NCI-H524 (cell line): ENCODE measurements around the gene ULK1.
"Not testable (repeated sequence)": the region's sequence is repeated elsewhere in the genome, so short reads cannot be mapped to it uniquely, and the experiment has no call there.

Experiments used
- DNase-seq, 2 experiments: peaks; one replicate each; lab custom pipeline; 2025; lab: John Stamatoyannopoulos, UW

The ULK1 gene

DNA sequence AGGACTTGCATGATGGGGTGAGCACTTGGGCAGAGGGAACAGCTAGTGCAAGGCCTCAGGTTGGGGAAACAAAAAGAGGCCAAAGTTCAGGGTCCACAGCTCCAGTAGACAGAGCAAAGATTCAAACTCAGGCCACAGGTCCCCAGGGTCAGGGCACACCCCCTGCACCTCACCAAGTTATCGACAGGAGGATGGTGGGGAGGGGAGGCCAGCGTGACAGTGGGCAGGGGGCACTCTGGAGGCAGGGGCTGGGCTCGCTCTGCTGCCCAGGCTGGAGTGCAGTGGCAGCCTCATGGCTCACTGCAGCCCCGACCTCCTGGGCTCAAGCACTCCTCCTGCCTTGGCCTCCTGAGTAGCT, 32.4 kb upstream of the ULK1 start:
- no peak for DNase-seq

DNA sequence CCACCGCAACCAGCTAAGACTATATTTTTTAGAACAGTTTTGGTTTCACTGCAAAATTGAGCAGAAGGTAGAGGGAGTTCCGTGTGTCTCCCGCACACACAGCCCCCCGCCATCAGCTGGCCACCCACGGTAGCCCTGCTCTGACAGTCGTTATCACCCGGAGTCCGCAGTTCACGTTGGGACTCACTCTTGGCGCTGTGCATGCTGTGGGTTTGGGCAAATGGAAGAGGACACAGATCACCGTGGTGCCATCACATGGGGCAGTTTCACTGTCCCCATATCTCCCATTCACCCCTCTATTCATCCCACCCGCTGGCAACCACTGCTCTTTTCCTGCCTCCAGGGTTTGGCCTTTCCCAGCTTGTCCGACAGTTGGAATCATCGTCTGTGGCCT, 31.8 kb upstream of the ULK1 start:
- no peak for DNase-seq

DNA sequence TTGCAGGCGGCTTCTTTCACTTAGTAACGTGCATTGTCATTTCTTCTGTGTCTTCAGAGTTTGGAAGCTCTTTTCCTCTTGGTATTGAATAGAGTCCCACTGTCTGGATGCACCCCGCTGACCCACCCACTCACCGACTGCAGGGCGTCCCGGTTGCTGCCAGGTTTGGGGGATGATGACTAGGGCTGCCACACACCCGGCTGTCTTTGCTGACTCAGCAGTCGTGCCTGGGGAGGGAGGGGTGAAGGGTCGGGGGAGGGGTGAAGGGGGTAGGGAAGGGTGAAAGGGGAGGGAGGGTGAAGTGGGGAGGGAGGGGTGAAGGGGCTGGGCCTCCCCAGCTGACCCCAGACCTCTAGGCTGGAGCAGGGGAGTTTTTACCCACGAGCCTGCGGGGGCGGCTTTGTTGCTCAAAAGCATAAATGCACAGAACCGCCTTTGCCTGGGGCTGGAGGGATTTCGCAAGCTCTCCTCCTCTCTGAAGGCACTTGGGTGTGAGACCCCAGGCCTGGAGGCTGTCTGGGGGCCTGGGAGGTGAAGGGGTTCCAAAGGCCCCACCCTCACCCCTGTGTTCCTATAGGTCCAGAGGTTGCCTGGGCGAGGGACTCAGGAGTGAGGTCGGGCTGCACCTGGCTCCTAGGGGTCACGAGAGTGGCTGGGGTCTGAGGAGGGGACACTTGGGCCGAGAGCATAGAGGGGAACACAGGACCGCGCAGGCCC, 31.3 kb upstream of the ULK1 start:
- DNase-seq: no peak

DNA sequence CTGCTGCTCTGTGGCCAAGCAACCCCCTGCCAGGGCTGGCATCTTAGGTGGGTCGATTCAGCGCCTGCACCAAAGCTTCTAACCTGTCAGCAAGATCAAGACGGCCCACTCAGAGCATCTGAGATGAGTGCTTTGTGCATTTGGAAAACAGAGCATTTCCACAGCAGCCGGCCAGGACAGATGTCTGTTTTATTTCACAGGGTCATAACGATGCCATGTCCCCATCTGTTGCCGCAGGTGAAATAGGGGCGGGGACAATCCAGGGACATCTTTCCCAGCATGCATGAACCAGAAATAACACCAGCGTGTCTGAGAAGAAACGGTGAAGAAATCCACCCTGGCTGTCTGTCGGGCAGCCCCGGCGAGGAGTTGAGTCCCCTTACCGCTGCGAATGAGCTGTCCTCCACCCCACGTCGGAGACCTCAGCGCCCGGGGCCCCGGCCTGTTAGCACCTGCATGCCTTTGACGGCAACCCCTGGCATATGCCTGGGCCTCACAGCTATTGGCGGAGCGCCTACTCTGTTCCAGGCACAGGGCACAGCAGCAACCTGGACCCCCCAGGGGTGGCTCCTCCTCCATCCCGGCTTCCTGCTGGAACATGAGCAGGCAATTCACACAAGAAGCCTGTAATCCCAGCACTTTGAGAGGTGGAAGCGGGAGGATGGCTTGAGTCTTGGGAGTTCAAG, 30.6 kb upstream of the ULK1 start:
- DNase-seq: peak; percentile 89 to 92

DNA sequence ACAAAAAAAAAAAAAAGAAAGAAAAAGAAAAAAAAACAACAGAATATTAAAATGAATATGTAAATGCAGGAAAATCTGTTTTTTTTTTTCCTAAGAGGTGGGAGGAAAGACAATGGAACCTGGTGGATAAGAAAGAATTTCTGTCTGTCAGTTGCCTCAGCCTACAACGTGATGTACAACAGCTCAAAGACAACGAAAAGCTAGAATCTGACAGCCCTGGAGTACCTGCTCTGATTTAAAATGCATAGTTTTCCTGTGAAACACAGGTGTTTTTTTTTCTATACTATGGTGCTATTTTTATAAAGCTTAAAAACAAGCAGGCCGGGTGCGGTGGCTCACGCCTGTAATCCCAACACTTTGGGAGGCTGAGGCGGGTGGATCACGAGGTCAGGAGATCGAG, 30.0 kb upstream of the ULK1 start:
- no peak for DNase-seq

DNA sequence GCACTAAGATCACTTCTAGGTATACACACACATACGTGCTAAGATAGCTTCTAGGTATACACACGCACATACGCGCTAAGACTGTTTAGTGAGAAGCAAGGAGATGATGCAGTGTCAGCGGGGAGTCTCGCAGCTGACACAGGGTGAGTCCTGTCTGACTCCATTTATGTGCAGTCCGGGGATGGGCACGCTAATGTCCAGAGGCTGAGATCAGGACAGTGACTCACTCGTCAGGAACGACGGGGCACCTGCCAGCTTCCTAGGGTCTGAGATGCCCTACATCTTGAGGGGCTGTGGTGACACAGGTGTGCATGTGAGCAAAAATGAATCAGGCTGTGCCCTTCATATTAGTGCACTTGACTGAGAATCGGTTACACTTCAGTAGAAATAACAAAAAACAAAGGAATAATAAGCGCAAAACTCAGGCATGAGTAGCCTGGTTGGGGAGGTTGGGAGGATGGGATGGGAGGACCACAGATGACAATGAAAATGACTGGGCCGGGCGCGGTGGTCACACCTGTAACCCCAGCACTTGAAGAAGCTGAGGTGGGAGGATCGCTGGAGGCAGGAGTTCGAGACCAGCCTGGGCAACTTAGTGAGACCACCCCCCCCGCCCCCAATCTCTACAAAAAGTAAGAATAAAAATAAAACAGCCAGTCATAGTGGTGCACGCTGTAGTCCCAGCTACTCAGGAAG, 29.1 kb upstream of the ULK1 start:
- no peak for DNase-seq

DNA sequence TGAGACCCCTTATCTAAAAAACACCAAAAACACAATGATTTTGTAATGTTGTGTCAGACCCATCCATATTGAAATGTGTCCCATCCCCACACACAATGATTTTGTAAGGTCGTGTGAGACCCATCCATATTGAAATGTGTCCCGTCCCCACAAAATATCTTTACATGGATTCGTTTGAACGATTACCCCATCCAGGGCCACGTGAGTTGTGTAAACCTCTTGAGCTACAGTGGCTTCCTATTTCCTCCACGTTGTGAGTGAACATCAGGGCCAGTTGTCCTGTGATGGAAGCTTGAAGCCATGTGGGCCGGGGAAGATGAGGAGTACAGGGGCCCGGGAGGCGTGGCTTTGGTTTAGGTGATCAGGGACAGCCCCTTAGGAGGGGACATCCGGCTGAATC, 27.0 kb upstream of the ULK1 start:
- no peak for DNase-seq

DNA sequence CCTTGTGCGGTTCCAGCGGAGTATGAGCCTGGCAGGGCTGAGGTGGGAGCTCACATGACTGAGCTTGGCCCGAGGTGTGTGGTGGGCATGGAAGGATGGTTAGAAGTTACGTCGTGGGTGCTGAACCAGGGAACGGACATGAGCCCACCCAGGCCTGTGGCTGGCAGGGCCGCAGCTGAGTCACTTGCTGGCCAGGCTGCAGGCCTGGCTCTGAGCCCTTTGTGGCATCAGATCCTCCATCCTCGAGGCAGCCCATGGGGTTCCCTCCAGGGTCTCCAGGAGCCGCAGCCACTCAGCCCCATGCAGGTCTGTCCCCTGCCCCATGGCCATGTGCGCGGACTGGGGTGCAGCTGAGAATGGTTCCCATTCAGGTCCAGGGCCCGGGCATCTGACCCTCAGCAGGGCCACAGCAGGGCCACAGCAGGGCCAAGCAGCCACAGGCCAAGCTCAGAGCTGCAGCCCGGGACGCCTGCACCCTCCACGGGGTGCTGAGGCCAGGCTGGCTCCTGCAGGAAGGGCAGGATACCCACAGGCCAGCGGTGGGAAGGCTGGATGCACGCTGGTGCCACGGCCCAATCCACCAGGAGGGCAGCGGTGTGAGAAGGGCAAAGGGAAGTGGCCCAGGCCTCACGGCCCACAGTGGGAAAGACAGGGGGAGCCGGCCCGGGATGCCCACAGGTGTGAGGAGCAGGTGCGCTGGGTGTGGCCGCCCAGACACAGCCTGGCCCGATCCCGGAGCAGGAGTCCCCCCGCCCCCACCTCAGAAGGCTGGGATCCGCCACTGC, 26.3 kb upstream of the ULK1 start:
- no peak for DNase-seq

DNA sequence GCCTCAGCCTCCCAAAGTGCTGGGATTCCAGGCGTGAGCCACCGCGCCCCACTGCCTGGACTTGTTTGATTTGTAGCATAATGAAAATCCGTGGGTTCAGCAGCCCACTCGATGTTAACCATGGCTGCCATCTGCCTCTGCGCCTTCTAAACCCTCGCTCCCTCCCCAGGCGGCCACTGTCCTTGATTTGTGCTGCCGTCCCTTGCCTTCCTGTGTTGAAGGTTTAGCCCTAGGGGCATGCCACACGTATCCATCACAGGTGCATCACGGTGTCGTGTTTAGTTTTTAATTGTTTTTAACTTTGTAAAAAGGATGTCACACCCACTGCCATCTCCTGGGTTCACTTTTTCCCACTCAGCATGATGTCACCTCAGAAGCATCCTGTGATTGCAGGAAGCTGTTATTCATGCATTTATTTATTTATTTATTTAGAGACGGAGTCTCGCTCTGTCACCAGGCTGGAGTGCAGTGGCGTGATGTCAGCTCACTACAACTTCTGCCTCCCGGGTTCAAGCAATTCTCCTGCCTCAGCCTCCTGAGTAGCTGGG, 24.5 kb upstream of the ULK1 start:
- no peak for DNase-seq

DNA sequence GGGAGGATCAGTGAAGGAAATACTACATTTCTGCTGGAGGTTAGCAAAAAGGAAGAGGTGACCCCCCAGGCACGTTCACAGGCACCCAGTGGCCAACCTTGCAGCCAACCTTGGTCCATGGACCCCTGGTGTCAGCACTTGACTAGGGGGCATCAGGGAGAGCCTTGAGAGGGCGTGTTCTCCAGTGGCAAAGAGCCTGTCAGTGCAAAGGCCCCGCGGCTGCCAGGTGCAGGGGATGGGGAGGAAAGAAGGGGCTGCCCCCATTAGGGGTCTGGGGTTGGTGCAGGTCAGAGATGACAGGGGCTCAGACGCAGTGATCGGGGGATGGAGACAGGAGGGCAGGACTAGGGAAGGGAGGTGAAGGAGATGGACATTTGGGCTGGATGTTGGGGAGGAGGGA, 22.7 kb upstream of the ULK1 start:
- no peak for DNase-seq

DNA sequence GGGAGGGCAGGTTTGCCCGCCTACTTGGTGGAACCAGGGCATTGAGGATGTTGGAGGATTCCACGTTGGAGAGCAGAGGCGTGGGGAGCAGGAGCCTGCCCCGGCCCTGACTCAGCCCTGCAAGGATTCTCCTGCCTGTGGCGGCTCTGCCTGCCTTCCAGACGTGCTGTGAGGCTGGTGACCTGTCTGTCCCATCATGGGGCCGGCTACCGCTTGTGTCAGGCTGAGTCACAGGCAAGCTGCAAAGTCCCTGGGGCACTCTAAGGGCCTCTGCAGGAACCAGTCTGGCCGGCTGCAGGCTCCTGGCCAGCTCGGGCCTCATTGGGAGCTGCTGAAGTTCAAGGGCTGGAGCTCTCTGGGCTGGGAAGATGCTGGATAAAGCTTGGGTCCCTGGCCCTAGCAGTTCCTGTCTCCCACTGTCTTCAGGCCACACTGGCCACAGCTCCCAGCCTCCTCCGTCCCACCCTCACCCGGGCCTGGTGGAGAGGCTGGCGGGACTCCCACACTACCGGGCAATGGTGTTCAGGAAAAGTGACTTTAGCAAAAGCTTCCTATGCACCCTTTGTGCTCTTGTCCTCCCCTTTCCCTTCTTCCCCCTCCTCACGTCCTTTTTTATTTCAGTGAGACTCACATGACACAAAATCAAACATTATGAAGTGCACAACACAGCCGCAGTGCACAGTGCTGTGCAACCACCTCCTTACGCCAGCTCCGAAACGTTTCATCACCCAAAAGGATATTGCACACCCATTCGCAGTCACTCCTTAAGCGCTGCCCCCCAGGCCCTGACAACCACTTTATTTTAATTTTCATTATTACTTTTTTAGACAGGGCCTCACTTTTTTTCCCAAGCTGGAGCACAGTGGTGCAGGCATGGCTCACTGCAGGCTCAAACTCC, 22.0 kb upstream of the ULK1 start:
- DNase-seq: no peak

DNA sequence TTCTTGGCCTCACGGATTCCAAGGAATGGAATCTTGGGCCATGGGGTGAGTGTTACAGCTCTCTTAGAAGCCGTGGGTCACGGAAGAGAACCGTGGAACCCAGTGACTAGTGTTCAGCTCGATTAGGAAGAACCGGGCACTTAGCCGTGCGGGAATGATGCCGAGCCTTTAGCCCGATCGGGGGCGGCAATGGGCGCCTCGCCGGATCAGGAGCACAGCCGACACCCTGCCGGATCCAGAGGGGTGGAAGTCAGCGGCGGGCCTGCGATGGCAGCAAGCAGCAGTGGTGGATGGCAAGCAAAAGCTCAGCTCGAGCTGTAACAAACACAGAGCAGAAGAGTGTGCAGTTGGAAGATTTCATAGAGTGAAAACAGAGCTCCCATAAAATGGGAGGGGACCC, 21.1 kb upstream of the ULK1 start:
- DNase-seq: no peak

DNA sequence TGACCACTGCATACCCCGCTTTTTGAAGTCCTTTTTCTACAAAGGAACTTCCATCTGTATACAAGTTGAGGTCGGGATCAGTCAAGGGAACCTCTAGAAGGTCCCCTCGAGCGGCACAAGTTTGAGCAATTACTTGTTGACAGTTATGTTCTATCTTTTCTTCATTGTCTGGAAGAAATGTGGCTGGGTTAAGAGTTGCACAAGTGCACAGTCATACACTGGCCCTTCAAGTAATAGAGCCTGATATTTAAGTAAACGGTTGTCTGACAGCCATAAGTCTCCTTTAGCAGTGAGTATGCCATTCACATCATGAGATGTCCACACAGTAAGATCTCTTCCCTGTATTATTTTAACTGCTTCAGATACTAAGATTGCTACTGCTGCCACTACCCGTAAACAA, 19.4 kb upstream of the ULK1 start:
- not testable (repeated sequence) for DNase-seq

DNA sequence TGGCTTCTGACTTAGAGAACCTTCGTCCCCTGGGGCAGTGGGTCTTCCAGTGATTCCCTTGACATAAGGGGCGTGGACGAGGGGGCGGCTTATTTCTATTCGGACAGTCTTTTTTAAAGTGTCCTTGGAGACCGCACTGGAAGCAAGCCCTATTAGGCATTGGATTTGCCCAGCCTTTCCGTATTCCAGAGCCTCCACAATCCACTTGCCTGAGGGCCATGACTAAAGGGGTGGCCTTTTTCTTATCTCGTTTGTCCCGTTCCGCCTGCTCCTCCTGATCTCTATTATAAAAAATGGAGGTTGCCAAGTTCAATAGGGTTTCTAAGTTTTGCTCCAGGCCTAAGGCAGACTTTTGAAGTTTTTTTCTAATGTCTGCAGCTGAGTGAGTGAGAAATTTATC, 17.2 kb upstream of the ULK1 start:
- not testable (repeated sequence) for DNase-seq

DNA sequence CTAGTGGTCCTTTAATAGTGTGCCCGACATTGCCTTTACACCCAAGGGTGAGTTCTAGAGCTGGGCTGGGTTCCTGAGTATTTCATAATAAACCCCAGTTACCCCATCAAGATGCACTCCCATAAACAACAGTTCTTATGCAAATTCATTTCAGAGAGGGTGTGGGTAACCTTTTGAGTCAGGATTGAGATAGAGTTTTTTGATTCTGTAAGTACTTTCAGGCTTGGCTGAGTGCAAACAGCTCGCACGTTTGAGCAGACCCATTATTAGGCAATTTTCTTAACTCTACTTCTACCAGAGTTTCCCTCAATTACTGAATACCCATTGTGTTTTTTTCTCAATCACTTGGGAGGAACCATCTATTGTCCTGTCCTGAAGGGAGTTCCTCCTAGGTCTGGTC, 16.0 kb upstream of the ULK1 start:
- not testable (repeated sequence) for DNase-seq

DNA sequence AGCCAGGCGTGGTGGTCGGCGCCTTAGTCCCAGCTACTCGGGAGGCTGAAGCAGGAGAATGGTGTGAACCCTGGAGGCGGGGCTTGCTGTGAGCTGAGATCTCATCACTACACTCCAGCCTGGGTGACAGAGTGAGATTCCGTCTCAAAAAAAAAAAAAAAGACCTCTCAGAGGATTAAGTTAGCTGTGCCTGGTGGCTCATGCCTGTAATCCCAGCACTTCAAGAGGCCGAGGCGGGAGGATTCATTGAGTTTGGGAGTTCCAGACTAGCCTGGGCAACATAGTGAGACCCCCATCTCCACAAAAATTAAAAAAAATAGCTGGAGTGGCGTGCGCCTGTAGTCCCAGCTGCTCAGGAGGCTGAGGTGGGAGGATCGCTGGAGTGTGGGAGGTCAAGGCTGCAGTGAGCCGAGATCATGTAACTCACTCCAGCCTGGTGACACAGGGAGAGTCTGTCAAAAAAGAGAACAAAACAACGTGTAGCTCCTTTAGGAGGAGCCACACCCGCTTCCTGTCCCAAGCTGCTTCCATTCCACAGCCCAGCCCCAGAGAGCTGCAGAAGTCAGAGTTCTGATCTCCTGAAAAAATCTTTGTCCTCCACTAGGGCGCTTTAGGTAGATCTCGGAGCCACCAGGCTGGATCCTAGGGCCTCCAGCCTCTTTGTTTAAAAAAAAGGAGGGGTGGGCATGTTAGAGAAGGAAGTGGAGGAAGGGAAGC, 11.5 kb upstream of the ULK1 start:
- no peak for DNase-seq

DNA sequence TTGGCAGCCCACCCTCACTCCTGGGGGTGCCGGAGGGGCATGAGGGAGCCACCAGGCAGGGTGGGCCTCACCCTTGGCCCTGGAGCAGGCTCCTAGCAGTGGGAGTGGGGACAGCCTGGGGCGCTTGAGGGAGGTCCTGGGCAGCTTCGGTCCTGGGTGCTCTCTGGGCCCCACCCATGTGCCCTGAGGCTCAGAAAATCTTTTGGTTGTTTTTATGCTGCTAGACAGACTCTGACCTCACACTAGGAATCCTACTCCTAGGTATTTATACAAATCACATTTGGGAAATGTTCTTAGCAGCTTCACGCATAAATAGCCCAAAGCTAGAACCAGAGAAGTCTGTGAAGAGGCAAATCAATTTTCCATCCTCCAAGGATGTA, 10.9 kb upstream of the ULK1 start:
- no peak for DNase-seq

DNA sequence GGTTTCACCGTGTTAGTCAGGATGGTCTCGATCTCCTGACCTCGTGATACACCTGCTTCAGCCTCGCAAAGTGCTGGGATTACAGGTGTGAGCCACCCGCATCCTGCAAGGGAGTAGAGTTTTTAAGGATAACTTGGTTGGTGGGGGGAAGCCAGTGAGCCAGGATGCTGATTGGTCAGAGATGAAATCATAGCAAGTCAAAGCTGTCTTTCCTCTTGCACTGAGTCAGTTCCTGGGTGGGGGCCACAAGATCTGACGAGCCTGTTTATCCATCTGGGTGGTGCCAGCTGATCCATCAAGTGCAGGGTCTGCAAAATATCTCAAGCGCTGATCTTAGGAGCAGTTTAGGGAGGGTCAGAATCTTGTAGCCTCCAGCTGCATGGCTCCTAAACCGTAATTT, 9.3 kb upstream of the ULK1 start:
- not testable (repeated sequence) for DNase-seq

DNA sequence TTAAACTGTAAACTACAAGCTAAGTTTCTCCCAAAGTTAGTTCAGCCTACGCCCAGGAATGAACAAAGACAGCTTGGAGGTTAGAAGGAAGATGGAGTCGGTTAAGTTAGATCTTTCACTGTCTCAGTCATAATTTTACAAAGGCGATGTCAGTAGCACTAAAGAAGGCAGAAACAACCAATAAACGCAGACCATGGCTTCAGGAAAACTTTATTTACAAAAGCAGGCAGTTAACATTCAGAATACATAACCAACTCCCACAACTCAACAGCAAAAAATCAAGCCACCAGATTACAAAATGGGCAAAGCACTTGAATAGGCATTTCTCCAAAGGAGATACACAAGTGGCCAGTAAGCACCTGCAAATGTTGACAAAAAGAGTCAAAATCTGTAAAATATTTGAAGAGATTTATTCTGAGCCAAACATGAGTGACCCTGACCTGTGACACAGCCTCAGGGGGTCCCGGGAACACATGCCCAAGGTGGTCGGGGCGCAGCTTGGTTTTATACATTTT, 8.8 kb upstream of the ULK1 start:
- no peak for DNase-seq

DNA sequence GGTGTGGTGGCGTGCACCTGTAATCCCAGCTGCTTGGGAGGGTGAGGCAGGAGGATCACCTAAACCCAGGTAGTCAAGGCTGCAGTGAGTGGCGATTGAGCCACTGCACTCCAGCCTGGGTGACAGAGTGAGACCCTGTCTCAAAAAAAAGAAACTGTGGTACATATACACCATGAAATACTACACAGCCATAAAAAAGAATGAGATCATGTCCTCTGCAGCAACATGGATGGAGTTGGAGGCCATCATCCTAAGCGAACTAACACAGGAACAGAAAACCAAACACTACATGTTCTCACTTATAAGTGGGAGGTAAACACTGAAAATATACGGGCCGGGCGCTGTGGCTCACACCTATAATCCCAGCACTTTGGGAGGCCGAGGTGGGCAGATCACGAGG, 2.7 kb upstream of the ULK1 start:
- DNase-seq: not testable (repeated sequence)
